ENCODE results near the gene ATAD3C.

Gene ATAD3C

GRCh38 chr1:1419363-1419812 is 30.1 kb upstream of the ATAD3C start:
- TF ChIP-seq CTCF (IDR thresholded peaks at IDR 0.05) = no peak

GRCh38 chr1:1419813-1420653 is 29.5 kb upstream of the ATAD3C start:
- no peak for TF ChIP-seq CTCF (IDR thresholded peaks at IDR 0.05)

- no peak for TF ChIP-seq CTCF (IDR thresholded peaks at IDR 0.05)
Observed at GRCh38 chr1:1420654-1421141, 28.8 kb upstream of the ATAD3C start.

- no peak for TF ChIP-seq CTCF (IDR thresholded peaks at IDR 0.05)
Observed at GRCh38 chr1:1421147-1421906, 28.2 kb upstream of the ATAD3C start, which contains the start of gene ANKRD65. Gene ANKRD65, minus strand, starts transcription at chr1:1421276. Its CDS starts 271 bp downstream, at chr1:1421005.

- no peak for TF ChIP-seq CTCF (IDR thresholded peaks at IDR 0.05)
Observed at GRCh38 chr1:1421907-1422464, 27.5 kb upstream of the ATAD3C start.

GRCh38 chr1:1422465-1423244 is 26.8 kb upstream of the ATAD3C start:
- TF ChIP-seq CTCF (IDR thresholded peaks at IDR 0.05) = no peak

- TF ChIP-seq CTCF (IDR thresholded peaks at IDR 0.05) = no peak
Observed at GRCh38 chr1:1423245-1423597, 26.3 kb upstream of the ATAD3C start.
